Measurements from ENCODE around the gene DVL3. TPM values are rescaled to one million over a fixed set of nuclear protein-coding genes. Genes with fewer than 3 reads are reported as not detected.

The DVL3 gene
- total RNA-seq, 2 donors from 2014 or later = 40.0 to 53.4 TPM

- Histone ChIP-seq H3K9me3 (no peaks in the 10 kb centered on the region), H3K4me3 (no peak overlapping the region), H3K27ac (no peak overlapping the region), H3K27me3 (no peaks in the 10 kb centered on the region), H3K4me1 (peaks cover 12% of the 10 kb centered on the region), H3K36me3 (replicated peaks in 1 of 2; ENCODE audit: insufficient read depth in 1 of 2, low read depth in 2 of 2) (peaks cover 10 to 34% of the 10 kb centered on the region in 2 donors)
- 85 to 90% methylated on average over 7 of the region's 7 CpGs for WGBS, 2 donors
- no peak for ATAC-seq
- DNase-seq = no peak
- intact Hi-C loops (cut with DNase I) = no loop called here
- TF ChIP-seq CTCF (IDR thresholded peaks at IDR 0.05) (no peak), POLR2A (IDR thresholded peaks at IDR 0.05) (no peak)
Measured at GRCh38 chr3:184142199-184142598, 13.0 kb upstream of the DVL3 start.

GRCh38 chr3:184143327-184143726, 11.8 kb upstream of the DVL3 start:
- intact Hi-C loops (cut with DNase I) = no loop called here
- DNase-seq = no peak
- no peak for TF ChIP-seq POLR2A (IDR thresholded peaks at IDR 0.05)
- no peak for TF ChIP-seq CTCF (IDR thresholded peaks at IDR 0.05)
- Histone ChIP-seq H3K4me1 (peaks cover 11% of the 10 kb centered on the region), H3K4me3 (no peak overlapping the region), H3K27ac (no peak overlapping the region), H3K9me3 (no peaks in the 10 kb centered on the region), H3K36me3 (replicated peaks in 1 of 2; ENCODE audit: insufficient read depth in 1 of 2, low read depth in 2 of 2) (peaks cover 10 to 34% of the 10 kb centered on the region in 2 donors), H3K27me3 (no peaks in the 10 kb centered on the region)
- ATAC-seq = no peak
- WGBS, 2 donors = 78 to 88% methylated on average over 3 of the region's 3 CpGs

GRCh38 chr3:184144505-184144904, 10.7 kb upstream of the DVL3 start:
- intact Hi-C loops (cut with DNase I) = no loop called here
- H3K27me3 ChIP-seq = no peaks in the 10 kb centered on the region
- no peak overlapping the region for H3K27ac ChIP-seq
- TF ChIP-seq POLR2A (IDR thresholded peaks at IDR 0.05) (no peak), CTCF (IDR thresholded peaks at IDR 0.05) (no peak)
- H3K9me3 ChIP-seq = no peaks in the 10 kb centered on the region
- no peak for ATAC-seq
- H3K4me3 ChIP-seq = no peak overlapping the region
- no peak for DNase-seq
- H3K4me1 ChIP-seq = peaks cover 11% of the 10 kb centered on the region
- 60 to 62% methylated on average over 5 of the region's 5 CpGs for WGBS, 2 donors
- H3K36me3 ChIP-seq (replicated peaks in 1 of 2; ENCODE audit: insufficient read depth in 1 of 2, low read depth in 2 of 2) = peaks cover 10 to 34% of the 10 kb centered on the region in 2 donors

GRCh38 chr3:184145111-184145524, 10.1 kb upstream of the DVL3 start:
- Histone ChIP-seq H3K9me3 (no peaks in the 10 kb centered on the region), H3K4me1 (peaks cover 11% of the 10 kb centered on the region), H3K27ac (peak overlapping the region in 1 of 4 donors; percentile 4), H3K36me3 (replicated peaks in 1 of 2; ENCODE audit: insufficient read depth in 1 of 2, low read depth in 2 of 2) (peaks cover 10 to 34% of the 10 kb centered on the region in 2 donors), H3K27me3 (no peaks in the 10 kb centered on the region), H3K4me3 (no peak overlapping the region)
- whole genome bisulfite sequencing, 2 donors = 21 to 28% methylated on average over 3 to 4 of the region's 4 CpGs
- DNase-seq (peak; percentile 66 to 78 (median 73)), ATAC-seq (peak; percentile 93)
- TF ChIP-seq CTCF (IDR thresholded peaks at IDR 0.05) (peak; percentile 17 to 77 (median 64)), POLR2A (IDR thresholded peaks at IDR 0.05) (no peak)
- intact Hi-C loops (cut with DNase I) = no loop called here

GRCh38 chr3:184145751-184146270, 9.4 kb upstream of the DVL3 start:
- Histone ChIP-seq H3K27ac (peak overlapping the region in 1 of 4 donors; percentile 4), H3K27me3 (no peaks in the 10 kb centered on the region), H3K4me3 (no peak overlapping the region), H3K4me1 (peaks cover 11% of the 10 kb centered on the region), H3K36me3 (replicated peaks in 1 of 2; ENCODE audit: insufficient read depth in 1 of 2, low read depth in 2 of 2) (peaks cover 10 to 29% of the 10 kb centered on the region in 2 donors), H3K9me3 (no peaks in the 10 kb centered on the region)
- 84 to 85% methylated on average over 8 of the region's 8 CpGs for WGBS, 2 donors
- ATAC-seq (no peak), DNase-seq (no peak)
- intact Hi-C loops (cut with DNase I) = no loop called here
- no peak for TF ChIP-seq CTCF (IDR thresholded peaks at IDR 0.05)
- no peak for TF ChIP-seq POLR2A (IDR thresholded peaks at IDR 0.05)

All from body of pancreas (tissue), 4 donors.